HepG2 (cell line): Measurements from ENCODE around the gene ERBB4.

Source experiments
- FOXP4 ChIP-seq: sonication (generic); formaldehyde crosslinking; IDR thresholded peaks from 2 replicates; pipeline ENCODE4 v1.4.0; 2020; ENCODE audit warnings: missing genetic modification reagents
- SUZ12 ChIP-seq: fragments of 150-350 bp; IDR thresholded peaks from 2 replicates; pipeline ENCODE4 v1.6.1; 2014; ENCODE audit warnings: low read depth, low read length

GRCh38 chr2:211367711-211368110 is 1170.9 kb downstream of the ERBB4 start:
- TF ChIP-seq FOXP4 (CRISPR knock-in tag) (no peak), SUZ12 (no peak)
